GM12878 (cell line): ENCODE results near the gene ASCC1. TPM values are rescaled to one million over a fixed set of nuclear protein-coding genes. Genes with fewer than 3 reads are reported as not detected.

ENCODE experiments used
- ATF7 ChIP-seq: fragments of 450-650 bp; IDR thresholded peaks from 2 replicates; pipeline ENCODE4 v1.6.1; 2016; ENCODE audit warnings: low read depth, mild to moderate bottlenecking
- BCL11A ChIP-seq: IDR thresholded peaks from 2 replicates; pipeline ENCODE4 v1.6.1; 2011; ENCODE audit warnings: low read depth, low read length
- BHLHE40 ChIP-seq, 2 experiments: fragments of 450-650 bp in 1 of 2; IDR thresholded peaks; 2 replicates each; pipeline ENCODE4 v1.6.1; 2011 to 2017; ENCODE audit warnings: low read depth in 2 of 2, borderline replicate concordance in 1 of 2, improper control_type of control experiment in 1 of 2, low read length in 1 of 2, mild to moderate bottlenecking in 1 of 2
- BMI1 ChIP-seq: fragments of 450-650 bp; IDR thresholded peaks from 2 replicates; pipeline ENCODE4 v1.6.1; 2016; ENCODE audit warnings: mild to moderate bottlenecking, moderate library complexity, borderline replicate concordance
- BRCA1 ChIP-seq: IDR thresholded peaks from 2 replicates; pipeline ENCODE4 v1.6.1; 2011; ENCODE audit warnings: low read depth, low read length, improper control_type of control experiment
- CBX5 ChIP-seq: sonication (generic); IDR thresholded peaks from 2 replicates; pipeline ENCODE4 v1.6.1; 2016; ENCODE audit warnings: low read depth, moderate library complexity, mild to moderate bottlenecking, inconsistent platforms
- CEBPB ChIP-seq, 2 experiments: fragments of 150-350 bp in 1 of 2; IDR thresholded peaks; 2 replicates each; pipeline ENCODE4 v1.6.1; 2012 to 2014; ENCODE audit warnings: low read depth in 2 of 2, low read length in 2 of 2, borderline replicate concordance in 1 of 2, inconsistent platforms in 1 of 2
- CREM ChIP-seq: IDR thresholded peaks from 2 replicates; pipeline ENCODE4 v1.6.1; 2014; ENCODE audit warnings: antibody characterized with exemption, low read depth
- EED ChIP-seq: sonication (generic); IDR thresholded peaks from 2 replicates; pipeline ENCODE4 v1.6.1; 2016; ENCODE audit warnings: antibody characterized with exemption, low read depth
- ETV6 ChIP-seq, 2 experiments: fragments of 450-650 bp in 1 of 2; IDR thresholded peaks in 1 of 2; conservative IDR thresholded peaks in 1 of 2; 2 replicates each; pipeline ENCODE4 v1.6.1; 2014; ENCODE audit warnings: antibody characterized with exemption in 1 of 2, borderline replicate concordance in 1 of 2, low read depth in 1 of 2, mild to moderate bottlenecking in 1 of 2, moderate library complexity in 1 of 2
- FOS ChIP-seq: IDR thresholded peaks from 3 replicates; pipeline ENCODE4 v1.6.1; 2011; ENCODE audit warnings: borderline replicate concordance; ENCODE audit not compliant: insufficient read length; ENCODE audit errors: extremely low read depth
- HDAC6 ChIP-seq: fragments of 200-600 bp; sonication (generic); IDR thresholded peaks from one replicate; pipeline ENCODE4 v1.8.0; 2017; ENCODE audit warnings: antibody characterized with exemption; ENCODE audit not compliant: unreplicated experiment
- IKZF2 ChIP-seq, 2 experiments: fragments of 450-650 bp; IDR thresholded peaks; 2 replicates each; pipeline ENCODE4 v1.6.1; 2017; ENCODE audit warnings: mild to moderate bottlenecking in 2 of 2, moderate library complexity in 2 of 2
- JUNB ChIP-seq: IDR thresholded peaks from 2 replicates; pipeline ENCODE4 v1.6.1; 2016; ENCODE audit warnings: antibody characterized with exemption, mild to moderate bottlenecking
- LARP7 ChIP-seq: fragments of 450-650 bp; IDR thresholded peaks from 2 replicates; pipeline ENCODE4 v1.6.1; 2017; ENCODE audit warnings: mild to moderate bottlenecking
- PAX5 ChIP-seq: IDR thresholded peaks from 2 replicates; pipeline ENCODE4 v1.6.1; 2011; ENCODE audit warnings: low read depth, low read length, borderline replicate concordance
- PML ChIP-seq: IDR thresholded peaks from 2 replicates; pipeline ENCODE4 v1.6.1; 2012; ENCODE audit warnings: low read length, inconsistent platforms
- POLR2A ChIP-seq: IDR thresholded peaks from 2 replicates; pipeline ENCODE4 v1.6.1; 2011; ENCODE audit warnings: low read depth, mild to moderate bottlenecking, low read length
- RUNX3 ChIP-seq: IDR thresholded peaks from 2 replicates; pipeline ENCODE4 v1.6.1; 2012; ENCODE audit warnings: low read length, inconsistent platforms
- SMAD1 ChIP-seq: fragments of 450-650 bp; IDR thresholded peaks from 2 replicates; pipeline ENCODE4 v1.6.1; 2018; ENCODE audit warnings: mild to moderate bottlenecking, low read depth; ENCODE audit not compliant: partially characterized antibody
- SMC3 ChIP-seq: IDR thresholded peaks from 2 replicates; pipeline ENCODE4 v1.6.1; 2011; ENCODE audit warnings: low read length, improper control_type of control experiment, borderline replicate concordance
- SPI1 ChIP-seq: IDR thresholded peaks from 2 replicates; pipeline ENCODE4 v1.6.1; 2011; ENCODE audit warnings: low read depth, mild to moderate bottlenecking, low read length, moderate library complexity, borderline replicate concordance; ENCODE audit not compliant: insufficient read depth
- SUZ12 ChIP-seq: fragments of 200-600 bp; sonication (generic); IDR thresholded peaks from one replicate; pipeline ENCODE4 v1.6.1; 2018; ENCODE audit warnings: antibody characterized with exemption, mild to moderate bottlenecking; ENCODE audit not compliant: unreplicated experiment
- TARDBP ChIP-seq: IDR thresholded peaks from 2 replicates; pipeline ENCODE4 v1.6.1; 2016; ENCODE audit warnings: borderline replicate concordance
- USF1 ChIP-seq: IDR thresholded peaks from 2 replicates; pipeline ENCODE4 v1.6.1; 2011; ENCODE audit warnings: borderline replicate concordance, low read depth, mild to moderate bottlenecking, moderate library complexity, mixed read lengths, low read length; ENCODE audit not compliant: insufficient read depth; ENCODE audit errors: extremely low read length
- polyA plus RNA-seq, 11 experiments: library from polyadenylated mRNA; depleted of rRNA in 4 of 11; unstranded in 6 of 11; stranded (reverse) in 5 of 11; fragments of >200 nt; fragmentation: Nextera tagmentation in 4 of 11; fragmentation: Illumina TruSeq in 1 of 11; extraction: Ambion mirVana in 4 of 11; extraction: Trizol in 1 of 11; gene quantifications; 1 replicate in 1 of 11; 2 replicates in 10 of 11; pipeline versions ENCODE4 v1.2.1 to v1.2.3, GENCODE V29; 2011 to 2016; ENCODE audit warnings: inconsistent platforms in 2 of 11, missing spikeins in 2 of 11, low read depth in 1 of 11
- total RNA-seq, 4 experiments: library from RNA; depleted of rRNA in 3 of 4; stranded (reverse); fragments of >200 nt in 3 of 4; fragmentation: Illumina TruSeq in 1 of 4; extraction: Trizol in 1 of 4; gene quantifications; 2 replicates each; pipeline versions ENCODE4 v1.2.1 to v1.2.3, GENCODE V29; 2013 to 2021
- TF ChIP-seq, protein P1 (sequence below): fragments of 450-650 bp; IDR thresholded peaks from 2 replicates; pipeline ENCODE4 v1.6.1; 2016; ENCODE audit warnings: mild to moderate bottlenecking
- TF ChIP-seq, protein P2 (sequence below): fragments of 450-650 bp; IDR thresholded peaks from 2 replicates; pipeline ENCODE4 v1.6.1; 2018; ENCODE audit warnings: mild to moderate bottlenecking, low read depth, moderate library complexity; ENCODE audit not compliant: partially characterized antibody

The ASCC1 gene
- total and polyA plus RNA-seq, 10 of the 15 experiments (the other 5 are each of a cell fraction or from before 2014, with no cell fraction given): 23.3 to 80.6 (median 42.8) TPM

DNA sequence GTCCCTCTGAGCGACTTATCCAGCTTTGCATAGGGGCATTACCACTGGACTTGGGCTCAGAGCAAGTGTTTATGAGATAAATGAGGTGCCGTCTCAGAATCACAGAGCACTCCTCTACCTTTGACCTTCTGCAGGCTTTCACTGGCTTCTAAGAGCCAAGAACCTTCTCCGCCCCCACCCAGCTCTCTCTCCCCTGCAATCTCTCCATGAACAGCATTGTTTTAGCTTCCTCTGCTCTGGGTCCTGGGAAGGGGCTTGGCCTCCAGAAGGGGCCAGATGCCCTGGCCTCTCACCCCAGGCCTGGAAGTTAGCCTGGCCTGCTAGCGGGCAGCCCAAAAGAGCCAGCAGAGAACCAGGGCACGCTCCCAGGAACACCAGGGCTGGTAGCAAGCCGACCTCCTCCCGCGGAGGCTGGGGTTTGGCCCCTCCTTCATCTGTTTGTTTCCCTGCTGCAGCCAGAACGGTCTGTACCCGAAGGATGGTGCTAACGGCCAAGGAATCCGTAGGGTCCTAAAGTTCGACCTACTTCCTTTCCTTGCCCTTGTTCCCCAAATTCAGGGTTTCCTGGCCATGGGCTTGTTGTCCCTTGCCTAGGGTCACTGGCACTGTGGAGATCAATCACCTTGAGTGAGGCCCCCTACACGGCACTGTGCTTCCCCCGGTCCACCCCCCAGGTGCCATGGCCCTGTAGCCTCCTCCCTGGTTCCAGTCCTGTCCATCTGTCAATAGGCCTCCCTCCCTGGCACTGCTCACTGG, 38.9 kb upstream of the ASCC1 start (continued):
- TF ChIP-seq USF1 (no peak), EED (peak; percentile 67), POLR2A (peak; percentile 69), BMI1 (no peak), TARDBP (no peak), IKZF2 (IDR thresholded peaks at IDR 0.05) (peak; percentile 66 to 80), HDAC6 (no peak), ATF7 (no peak), BCL11A (no peak), CBX5 (no peak), RUNX3 (0 out of 2 replicates have a peak, but pooled peaks have one; percentile 6), CREM (no peak), FOS (no peak), SMAD1 (no peak), PAX5 (0 out of 2 replicates have a peak, but pooled peaks have one; percentile 29), SPI1 (peak; percentile 56; the same call in 1 of the 2 replicates), BHLHE40 (IDR thresholded peaks at IDR 0.05; ENCODE audit: borderline replicate concordance in 1 of 2, low read depth in 2 of 2, low read length in 1 of 2) (peak in 1 of 2 experiments; percentile 27; a peak in 1 of 4 replicates), ETV6 (conservative IDR thresholded peaks at IDR 0.05 in 1 of 2, IDR thresholded peaks at IDR 0.05 in 1 of 2; ENCODE audit: borderline replicate concordance in 1 of 2, low read depth in 1 of 2) (no peak), JUNB (no peak), BRCA1 (no peak), PML (no peak), SUZ12 (no peak), LARP7 (0 out of 2 replicates have a peak, but pooled peaks have one; percentile 72), CEBPB (IDR thresholded peaks at IDR 0.05; ENCODE audit: borderline replicate concordance in 1 of 2, low read depth in 2 of 2, low read length in 2 of 2) (no peak), SMC3 (peak; percentile 34; the same call in 1 of the 2 replicates)
- TF ChIP-seq, protein P1, sequence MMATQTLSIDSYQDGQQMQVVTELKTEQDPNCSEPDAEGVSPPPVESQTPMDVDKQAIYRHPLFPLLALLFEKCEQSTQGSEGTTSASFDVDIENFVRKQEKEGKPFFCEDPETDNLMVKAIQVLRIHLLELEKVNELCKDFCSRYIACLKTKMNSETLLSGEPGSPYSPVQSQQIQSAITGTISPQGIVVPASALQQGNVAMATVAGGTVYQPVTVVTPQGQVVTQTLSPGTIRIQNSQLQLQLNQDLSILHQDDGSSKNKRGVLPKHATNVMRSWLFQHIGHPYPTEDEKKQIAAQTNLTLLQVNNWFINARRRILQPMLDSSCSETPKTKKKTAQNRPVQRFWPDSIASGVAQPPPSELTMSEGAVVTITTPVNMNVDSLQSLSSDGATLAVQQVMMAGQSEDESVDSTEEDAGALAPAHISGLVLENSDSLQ: peak; percentile 9; the same call in 1 of the 2 replicates
- TF ChIP-seq, protein P2, sequence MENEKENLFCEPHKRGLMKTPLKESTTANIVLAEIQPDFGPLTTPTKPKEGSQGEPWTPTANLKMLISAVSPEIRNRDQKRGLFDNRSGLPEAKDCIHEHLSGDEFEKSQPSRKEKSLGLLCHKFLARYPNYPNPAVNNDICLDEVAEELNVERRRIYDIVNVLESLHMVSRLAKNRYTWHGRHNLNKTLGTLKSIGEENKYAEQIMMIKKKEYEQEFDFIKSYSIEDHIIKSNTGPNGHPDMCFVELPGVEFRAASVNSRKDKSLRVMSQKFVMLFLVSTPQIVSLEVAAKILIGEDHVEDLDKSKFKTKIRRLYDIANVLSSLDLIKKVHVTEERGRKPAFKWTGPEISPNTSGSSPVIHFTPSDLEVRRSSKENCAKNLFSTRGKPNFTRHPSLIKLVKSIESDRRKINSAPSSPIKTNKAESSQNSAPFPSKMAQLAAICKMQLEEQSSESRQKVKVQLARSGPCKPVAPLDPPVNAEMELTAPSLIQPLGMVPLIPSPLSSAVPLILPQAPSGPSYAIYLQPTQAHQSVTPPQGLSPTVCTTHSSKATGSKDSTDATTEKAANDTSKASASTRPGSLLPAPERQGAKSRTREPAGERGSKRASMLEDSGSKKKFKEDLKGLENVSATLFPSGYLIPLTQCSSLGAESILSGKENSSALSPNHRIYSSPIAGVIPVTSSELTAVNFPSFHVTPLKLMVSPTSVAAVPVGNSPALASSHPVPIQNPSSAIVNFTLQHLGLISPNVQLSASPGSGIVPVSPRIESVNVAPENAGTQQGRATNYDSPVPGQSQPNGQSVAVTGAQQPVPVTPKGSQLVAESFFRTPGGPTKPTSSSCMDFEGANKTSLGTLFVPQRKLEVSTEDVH: no peak
